Measurements from ENCODE around the gene CTBP2. TPM values are rescaled to one million over a fixed set of nuclear protein-coding genes. Genes with fewer than 3 reads are reported as not detected.

Gene CTBP2
- total RNA-seq, 1 donor, result 120 TPM

DNA sequence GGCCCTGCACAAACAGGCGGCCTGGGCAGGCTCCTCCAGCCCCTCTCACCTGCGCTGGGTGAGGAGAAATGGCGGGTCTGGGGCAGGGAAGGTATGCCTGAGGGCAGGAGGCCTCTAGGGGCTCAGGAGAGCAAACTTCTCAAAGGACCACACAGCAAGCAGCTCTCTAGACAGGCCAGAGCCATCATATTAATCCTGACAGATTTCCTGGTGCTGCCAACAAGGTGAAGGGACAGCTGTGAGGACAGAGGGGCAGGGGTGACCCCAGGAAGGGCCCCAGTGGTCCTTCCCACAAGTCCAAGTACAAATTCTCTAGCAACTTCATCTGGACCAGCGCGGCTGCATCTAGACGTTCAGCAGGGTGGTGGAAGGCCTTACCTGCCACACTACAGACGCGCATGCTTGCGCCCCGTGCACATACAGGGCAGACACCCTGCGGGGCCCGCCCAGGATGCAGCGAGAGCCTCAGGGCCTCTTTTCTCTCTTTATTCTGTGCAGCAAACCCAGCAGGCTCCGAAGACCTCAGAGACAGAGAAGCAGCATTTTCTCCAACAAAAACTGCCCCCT is 156.4 kb downstream of the CTBP2 start:
- no peak for DNase-seq (ENCODE audit: low read depth in 2 of 3, low spot score in 2 of 3)

DNA sequence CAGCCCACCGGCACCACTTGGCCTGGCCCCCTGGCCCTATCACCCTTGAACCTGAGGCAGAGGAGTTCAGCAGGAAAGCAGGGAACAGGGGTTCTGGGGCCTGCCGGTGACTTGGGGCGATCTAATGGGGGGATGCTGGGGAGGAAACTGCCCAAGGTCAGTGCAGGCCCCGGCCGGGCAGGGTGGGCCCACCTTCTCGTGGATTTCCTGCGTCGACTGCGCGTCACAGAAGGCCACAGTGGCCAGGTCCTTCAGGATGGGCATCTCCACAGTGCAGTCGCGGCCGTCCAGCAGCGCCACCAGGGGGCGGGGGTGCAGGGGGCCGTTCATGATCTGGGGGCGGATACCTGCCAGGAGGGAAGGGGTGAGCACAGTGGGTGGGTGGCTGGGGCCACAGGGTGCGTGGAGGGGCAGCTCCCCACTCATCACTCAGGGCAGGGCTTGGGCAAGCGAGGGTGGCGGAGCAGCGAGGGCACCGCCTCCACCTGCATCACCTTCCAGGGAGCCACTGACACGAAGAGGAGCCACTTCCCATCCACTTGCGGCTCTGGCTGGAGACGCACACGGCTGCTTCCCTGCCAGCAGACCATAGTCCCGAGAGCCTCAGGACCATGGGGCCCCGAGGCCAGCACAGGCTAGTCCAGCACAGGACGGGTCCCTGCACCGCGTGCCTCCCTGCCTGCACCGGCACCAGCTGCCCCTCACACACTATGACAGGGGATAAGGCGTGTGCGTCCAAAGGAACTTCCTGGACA is 157.0 kb downstream of the CTBP2 start:
- no peak for DNase-seq (ENCODE audit: low read depth in 2 of 3, low spot score in 2 of 3)

DNA sequence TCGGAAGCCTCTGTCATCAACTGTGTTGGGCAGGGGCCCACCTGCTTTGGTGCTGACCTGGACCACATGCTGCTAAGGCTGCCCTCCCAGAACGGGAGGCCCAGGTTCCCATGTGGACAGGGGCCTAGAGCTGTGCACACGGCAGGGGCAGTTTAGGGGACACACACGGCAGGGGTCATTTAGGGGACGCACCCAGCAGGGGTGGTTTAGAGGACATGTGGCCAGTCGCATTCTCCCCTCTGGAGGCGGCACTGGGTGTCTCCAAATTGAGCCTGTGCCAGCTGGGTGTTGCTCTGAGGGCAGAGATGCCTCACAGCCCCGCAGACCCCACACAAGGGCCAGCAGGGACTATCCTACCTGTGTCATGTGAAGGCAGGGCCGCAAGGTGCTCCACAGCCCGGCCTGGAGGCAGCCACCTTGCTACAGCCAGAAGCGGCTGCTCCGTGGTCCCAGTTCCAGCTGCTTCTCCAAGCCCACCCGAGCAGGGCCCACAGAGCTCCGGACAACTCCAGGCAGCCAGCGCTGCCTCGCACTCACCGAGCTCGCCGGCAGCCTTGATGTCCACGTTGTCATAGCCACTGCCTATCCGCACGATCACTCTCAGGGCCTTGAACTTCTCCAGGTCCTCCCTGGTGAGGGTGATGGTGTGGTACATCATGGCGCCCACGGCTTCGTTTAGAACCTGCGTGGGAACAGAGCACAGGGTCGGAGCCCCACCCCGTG is 157.8 kb downstream of the CTBP2 start:
- DNase-seq (ENCODE audit: low read depth in 2 of 3, low spot score in 2 of 3), result no peak

DNA sequence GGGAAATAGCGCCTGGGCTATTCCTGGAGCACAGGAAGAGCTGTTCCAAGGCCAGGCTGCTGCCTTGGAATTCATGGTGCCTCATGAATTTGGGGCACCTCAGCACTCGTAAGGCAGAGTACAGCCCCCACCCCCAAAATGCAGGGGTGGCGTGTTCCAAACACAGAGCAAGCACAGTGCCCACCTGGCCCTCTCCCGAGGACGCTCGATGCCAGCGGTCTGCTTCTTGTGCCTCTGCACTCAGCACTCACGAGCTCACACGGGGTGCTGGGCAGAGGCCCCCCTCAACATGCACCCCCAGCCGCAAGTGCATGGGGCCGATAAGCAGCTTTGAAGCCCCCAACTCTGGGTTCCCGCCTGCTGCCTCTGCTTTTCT is 158.3 kb downstream of the CTBP2 start:
- no peak for DNase-seq (ENCODE audit: low read depth in 2 of 3, low spot score in 2 of 3)

DNA sequence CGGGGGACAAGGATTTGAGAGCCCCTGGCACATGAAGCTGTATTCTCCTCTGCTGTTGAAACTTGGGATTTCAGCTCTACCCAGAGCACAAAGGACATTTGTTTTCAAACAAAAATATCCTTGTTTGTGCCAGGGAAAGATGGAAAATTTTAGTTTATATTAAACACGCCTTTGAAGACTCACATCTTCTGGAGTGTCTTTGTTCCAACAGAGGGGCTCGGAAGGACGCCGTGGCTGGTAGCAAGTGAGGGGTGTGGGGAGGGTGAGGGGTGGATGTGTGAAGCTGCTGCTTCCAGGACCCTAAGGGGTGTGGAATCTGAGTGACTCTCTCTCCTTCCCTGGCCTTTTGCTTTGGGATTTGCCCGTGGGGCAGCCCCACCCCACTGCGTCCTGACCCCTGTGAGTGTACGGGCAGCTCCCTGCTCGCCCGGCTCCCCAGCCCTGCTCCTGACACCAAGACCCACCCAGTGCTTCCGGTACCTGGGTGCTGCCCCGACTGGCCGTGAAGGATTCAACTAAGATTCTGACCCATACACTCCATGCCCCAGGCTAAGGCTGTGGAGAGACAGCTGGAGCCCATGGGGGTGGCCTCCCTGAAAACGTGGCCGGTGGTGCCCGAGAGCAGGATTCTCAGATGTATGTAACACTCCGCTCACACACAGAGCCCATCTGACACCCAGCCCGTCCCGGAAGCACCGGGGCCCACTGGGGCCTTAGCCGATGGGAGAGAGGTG is 158.9 kb downstream of the CTBP2 start:
- DNase-seq (ENCODE audit: low read depth in 2 of 3, low spot score in 2 of 3), result no peak

DNA sequence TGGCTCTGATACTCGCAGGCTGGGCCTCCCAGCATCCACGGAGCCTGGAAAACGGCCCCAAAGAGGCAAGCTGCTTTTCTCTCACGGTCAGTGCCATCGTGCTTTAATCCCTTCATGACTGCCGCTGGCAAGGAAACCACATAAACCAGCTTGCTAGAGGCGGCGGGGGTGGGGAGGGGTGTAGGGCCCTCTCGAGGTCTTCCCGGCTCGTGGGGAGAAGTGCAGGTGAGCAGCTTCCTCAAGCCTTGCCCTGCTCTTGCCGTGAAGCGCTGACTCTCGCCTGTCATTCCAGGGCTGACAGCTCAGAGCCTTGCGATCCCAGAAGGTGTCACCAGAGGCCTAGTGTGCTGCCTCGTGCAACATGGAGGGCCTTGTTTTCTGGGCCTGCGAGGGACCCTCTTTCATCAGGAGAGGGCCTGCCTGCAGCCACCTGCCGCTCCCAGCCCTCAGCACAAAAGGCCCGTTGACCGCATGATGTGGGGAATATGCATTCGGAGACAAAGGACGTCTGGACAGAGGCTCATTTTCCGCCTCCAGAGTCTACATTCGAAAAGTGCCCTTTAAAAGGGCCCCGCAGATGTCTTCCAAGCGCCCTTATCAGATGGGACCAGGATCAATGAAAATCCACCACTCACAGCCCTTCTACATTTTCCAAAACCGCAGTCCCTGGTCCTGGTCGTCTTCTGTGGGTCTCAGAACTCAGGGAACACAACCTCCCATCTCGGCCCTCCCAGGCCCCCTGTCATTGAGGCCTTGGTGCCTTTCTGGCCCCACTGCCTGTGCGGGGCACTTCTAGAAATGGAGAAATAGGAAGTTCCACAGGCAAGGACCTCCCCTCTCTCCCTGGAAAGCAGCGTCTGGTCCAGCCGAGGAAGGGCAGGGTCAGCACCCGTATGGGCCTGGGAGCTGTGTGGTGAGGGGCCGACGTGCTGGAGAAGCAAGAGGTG is 159.7 kb downstream of the CTBP2 start:
- DNase-seq (ENCODE audit: low read depth in 2 of 3, low spot score in 2 of 3), result peak in 1 of 3 donors; percentile 11

DNA sequence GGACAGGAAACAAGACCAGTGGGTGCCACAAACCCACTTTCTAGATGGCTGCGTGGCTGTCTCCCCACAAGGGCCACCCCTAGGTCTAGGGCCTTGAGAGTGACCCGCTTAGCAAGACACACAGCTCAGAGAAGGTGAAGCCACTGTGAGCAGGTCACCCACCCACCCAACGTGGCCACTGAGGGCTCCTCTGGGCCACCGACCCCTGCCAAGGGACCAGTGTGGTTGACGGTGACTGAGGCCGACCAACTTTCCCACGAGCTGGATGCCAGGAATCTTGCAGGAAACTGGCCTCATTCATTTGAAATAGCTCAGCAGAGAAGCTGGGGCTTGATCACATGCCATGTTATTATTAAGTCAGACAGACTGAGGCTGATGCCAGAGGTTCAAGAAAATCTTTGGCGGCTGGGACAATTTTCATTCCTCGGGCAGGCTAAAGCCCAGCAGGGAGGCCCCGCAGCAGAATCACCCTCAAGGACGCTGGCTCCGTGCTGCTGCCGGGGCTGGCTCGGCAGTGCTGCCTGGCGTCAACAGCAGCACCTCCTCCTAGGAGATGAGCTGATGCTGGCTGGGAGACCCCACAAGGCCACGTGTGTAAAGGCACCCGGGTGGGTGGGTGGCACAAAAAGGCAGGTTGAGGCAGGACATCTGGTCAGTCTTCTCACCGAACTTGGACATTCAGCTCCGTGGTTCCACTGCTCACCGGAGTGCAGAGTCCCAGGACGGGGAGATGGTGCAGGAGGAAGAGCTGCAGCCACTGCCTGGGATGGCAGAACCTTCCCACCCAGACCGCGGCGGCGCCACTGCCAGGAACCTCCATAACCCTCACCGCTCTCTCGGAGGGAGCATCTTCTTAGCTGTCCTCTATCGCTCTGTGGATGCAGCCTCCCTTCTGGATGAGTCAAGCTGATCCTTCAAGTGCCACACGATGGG is 160.7 kb downstream of the CTBP2 start:
- no peak for DNase-seq (ENCODE audit: low read depth in 2 of 3, low spot score in 2 of 3)

DNA sequence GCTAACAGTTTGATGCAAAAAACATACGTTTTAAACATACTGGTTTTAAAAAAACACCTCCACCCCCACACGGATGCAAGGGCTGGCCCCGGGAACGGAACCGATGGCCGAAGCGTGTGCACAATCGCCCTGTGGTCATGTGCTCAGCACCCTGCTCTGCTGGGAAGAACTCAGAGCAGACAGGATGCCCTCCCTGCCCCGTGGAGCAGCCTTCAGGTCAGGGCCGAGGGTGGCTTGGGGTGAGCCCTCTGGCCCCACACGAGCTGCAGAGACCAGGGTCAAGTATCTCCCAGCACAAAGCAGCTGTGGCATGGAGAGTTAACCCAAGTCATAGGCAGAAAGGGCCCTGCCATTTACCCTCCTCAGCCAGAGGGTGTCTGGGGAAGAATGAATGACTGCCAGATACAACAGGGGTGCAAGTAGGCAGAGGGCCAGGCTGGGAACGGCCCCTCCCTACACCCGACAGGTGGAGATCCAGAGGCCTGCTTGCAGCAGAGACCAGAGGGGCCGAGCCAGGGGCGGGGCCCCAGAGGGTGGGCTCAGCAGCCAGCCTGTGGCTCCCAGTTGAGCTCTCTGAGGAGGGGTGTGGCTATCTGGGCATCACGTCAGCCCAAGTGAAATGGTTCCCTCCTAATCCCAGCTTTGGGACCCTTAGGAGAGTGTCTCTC is 161.6 kb downstream of the CTBP2 start:
- DNase-seq (ENCODE audit: low read depth in 2 of 3, low spot score in 2 of 3), result no peak

DNA sequence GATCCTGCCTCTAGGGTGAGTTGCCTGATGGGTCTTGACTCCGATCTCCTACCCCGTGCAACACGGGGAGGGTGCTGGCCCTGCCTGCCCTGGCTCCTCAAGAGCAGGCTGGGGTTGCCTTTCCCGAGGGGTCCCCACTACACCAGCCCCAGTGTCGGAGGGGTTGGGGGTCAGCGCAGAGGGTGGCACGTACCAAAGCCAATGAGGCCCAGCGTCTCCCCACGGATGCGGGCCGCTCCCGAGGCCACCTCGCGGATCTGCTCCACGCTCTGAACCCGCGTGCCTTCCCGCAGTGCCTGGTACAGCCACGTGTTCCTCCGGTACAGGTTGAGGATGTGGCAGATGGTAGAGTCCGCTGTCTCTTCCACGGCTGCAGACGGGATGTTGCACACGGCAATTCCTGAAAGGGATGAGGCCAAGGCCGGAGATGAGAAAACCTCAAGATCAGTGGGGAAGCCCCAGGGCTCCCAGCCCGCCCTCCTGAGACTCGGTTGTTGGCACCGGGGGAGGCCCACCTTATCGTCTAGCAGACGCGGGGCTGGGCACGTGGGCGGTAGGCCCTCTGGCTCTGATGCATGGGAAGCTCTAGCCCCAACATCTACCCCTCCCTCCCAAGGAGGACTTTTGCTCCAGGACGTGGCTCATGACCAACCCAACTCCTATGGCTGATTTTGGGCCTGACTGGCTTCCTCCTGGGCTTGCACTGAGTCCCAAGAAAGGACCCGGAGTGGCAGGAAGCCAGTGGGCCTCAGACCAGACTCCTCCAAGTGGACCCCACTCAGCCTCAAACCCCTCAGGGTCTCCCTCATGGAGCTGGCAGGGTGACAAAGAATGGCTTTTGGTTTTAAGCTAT is 162.4 kb downstream of the CTBP2 start:
- DNase-seq (ENCODE audit: low read depth in 2 of 3, low spot score in 2 of 3), result no peak

DNA sequence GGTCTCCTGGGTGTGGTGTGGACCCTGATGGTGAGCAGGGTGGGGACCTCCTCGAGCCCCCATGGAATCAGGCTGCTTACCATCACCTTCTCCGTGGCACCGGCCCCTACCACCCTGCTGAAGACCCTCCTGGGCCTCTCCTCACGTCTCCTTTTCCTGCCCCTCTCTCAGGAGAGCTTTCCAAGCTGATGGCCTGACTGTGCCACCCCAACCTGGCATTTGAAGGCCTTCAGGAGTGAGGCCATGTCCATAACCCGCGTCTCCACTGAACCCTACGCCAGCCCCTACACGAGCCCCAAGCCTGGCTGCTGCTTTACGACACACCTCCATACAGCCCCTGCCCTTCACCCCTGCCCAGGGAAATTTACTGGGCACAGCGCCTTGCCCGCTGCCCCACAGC is 163.1 kb downstream of the CTBP2 start:
- DNase-seq (ENCODE audit: low read depth in 2 of 3, low spot score in 2 of 3), result no peak

DNA sequence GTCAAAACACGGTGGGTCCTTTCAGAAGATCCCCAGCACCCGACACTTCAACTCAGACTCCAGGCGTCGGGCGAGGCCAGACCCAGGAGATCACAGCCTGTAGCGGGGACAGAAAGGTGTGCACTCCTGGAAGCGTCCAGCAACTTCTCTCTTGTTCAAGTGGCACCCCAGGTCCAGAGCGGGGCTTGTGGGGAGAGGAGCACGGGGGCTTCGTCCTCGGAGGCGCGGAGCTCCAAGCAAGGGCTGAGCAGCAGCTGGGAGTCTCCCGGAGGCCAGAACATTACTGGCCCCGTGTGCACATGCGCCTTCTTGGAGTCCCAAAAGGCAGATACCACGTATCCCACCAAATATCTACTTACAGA is 163.5 kb downstream of the CTBP2 start:
- no peak for DNase-seq (ENCODE audit: low read depth in 2 of 3, low spot score in 2 of 3)

DNA sequence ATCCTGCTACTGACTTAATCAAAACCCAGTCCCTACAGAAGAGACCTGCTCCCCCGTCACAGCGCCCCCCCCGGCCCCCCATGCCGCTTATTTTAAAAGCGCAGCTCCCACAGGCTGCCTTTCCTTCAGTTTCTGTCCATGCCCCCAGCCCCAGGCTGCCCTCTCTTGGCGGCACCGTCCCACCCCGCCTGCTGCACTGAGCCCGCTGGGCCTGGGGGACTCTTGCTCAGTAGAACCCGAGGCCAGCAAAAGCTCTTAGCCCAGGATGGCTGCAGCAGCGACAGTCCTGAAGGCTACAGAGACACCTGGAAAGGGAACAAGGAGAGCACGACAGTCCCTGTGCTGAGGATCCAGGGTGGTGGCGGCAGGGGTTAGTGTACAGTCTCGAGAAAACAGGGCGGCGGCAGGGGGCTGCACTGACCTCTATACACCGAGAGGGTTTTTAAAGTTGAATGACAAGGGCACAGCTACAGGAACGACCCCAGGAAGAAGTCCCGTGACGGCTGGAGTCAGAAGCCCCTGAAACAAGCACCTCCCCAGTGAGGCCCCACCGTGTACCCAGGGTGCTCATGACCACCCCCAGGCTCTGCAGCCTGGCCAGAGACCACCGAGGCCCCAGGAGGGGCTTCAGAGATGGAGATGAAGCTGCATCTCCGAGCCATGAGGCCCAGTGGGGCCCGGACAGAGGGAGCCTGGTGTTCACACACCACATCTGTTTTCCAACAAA is 164.1 kb downstream of the CTBP2 start:
- DNase-seq (ENCODE audit: low read depth in 2 of 3, low spot score in 2 of 3), result no peak

DNA sequence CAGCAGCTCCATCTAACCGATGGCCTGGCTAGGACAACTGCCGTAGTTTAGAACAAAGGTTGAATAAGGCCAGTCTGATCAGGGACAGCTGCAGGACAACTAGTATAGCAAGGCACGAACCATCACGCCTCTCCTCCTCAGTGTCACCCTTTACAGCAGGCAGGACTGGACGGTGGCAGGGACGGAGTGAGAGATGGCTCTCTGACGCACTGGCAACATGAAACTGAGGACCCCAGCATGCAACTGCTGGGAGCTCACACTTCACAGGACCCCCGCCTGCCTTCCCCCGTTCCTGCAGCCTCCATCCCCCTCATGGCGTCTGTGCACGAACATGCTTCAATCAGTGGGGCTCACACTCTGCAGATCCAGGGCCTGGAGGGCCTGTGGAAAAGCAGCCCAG is 164.8 kb downstream of the CTBP2 start:
- no peak for DNase-seq (ENCODE audit: low read depth in 2 of 3, low spot score in 2 of 3)

DNA sequence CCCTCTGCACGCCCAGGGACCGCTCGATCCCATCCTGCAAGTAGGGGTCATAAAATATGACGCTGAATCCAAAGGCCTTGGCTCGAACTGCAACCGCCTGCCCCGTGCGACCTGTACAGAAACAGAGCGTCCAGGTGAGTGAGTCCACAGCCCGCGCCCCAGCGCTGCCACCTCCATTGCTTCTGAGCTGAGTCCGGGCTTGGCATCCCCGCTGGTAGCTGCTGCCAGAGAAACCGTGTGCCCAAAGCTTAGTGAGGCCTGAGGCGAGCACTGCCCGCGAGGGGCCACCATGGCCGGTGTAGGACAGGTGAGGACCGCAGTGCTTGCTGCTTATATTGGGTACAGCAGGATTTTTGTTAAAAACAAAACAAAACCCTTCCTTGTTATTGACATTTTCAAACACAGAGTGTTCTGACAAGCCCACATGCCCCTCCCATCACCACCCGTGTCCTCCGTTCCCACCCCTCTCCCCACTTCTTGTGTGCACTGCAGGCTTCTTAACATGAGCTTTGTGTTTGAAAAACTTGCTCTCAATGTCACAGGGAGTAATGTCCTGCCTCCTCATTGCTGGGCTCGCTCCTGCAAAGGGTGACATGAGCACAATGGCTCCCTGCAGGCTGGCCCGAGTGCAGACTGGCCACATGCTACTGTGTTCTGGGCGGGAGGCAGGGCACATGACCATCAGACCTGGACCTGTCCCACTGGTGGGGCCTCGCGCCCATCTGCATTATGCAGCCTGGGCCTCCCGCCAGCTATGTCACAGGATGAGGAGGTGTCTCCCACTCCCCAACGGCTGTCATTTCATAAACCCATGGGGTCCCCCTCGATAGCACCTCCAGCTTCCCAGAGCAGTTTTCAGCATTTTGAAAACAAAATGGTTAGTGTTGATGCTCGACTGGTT is 165.5 kb downstream of the CTBP2 start:
- no peak for DNase-seq (ENCODE audit: low read depth in 2 of 3, low spot score in 2 of 3)

DNA sequence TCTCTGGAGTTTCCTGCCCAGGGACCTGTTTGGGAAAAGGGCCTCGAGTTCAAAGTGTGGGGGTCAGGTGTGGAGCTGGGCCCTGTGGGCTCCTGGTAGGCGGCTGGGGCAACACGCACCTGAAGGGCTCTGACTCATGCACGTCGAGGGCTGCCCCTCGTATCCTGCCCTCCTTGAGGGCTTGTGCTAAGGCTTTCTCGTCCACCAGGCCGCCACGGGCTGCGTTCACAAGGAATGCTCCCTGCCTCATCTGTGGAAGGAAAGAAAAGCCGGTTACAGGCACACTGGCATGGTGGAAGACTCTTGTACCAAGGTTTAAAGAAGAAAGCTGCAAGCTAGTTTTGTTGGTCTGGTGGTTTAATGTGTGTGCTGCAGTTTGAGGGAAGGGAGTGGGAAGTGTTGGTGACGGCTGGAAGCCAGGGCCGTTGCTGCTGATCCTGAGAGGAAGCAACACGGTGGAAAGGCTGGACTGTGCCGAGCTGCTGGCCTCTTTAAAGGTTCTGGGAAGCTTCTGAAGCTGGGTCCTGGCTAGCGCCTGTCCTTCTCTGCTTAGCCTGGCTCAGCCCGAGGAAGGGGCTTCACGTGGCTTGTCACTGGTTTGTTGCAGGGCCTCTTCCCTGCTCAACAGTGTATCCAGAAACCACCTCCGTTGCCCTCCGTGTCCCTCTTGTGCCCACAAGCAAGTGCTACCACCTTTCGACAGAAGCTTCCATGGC is 166.5 kb downstream of the CTBP2 start:
- no peak for DNase-seq (ENCODE audit: low read depth in 2 of 3, low spot score in 2 of 3)

DNA sequence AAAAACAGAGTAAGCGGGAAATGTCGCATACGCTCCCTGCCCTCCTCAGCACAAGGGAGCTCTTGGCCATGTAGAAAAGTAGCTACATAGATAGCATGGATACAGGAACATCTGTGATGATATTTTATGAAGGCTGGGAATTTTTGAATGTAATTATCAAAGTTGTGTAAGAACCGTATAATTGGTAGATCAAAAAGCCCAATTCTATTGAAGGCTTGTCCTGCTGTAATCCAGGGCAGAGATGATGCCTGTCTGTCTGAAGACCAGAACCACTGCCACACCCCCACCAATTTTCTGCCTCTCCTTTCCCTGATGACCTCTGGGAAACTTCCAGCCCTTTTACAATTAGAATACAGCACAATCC is 167.0 kb downstream of the CTBP2 start:
- no peak for DNase-seq (ENCODE audit: low read depth in 2 of 3, low spot score in 2 of 3)
